Esophagus squamous epithelium (tissue), 5 donors: ENCODE results near the gene RBM34. TPM values are rescaled to one million over a fixed set of nuclear protein-coding genes. Genes with fewer than 3 reads are reported as not detected.
A peak's percentile ranks its signal among the peaks of the same experiment; 100 is the strongest.

Source experiments
- DNase-seq: peaks from one replicate; lab custom pipeline; 2025; lab: John Stamatoyannopoulos, UW
- H3K27ac ChIP-seq, 4 donors: fragments of 200-600 bp; sonication (generic); one replicate each; pipeline ENCODE4 v1.5.1; 2016 to 2019; ENCODE audit warnings: mild to moderate bottlenecking in 1 of 4
- H3K27me3 ChIP-seq, 4 donors: fragments of 200-600 bp; sonication (generic); 1 replicate in 3 of 4; 2 replicates in 1 of 4; pipeline versions ENCODE4 v1.5.1 to v1.6.0; 2017 to 2021; ENCODE audit warnings: antibody characterized with exemption in 1 of 4
- H3K36me3 ChIP-seq, 3 donors: fragments of 200-600 bp; sonication (generic); one replicate each; pipeline ENCODE4 v1.5.1; 2016 to 2019
- H3K4me1 ChIP-seq, 3 donors: fragments of 200-600 bp; sonication (generic); one replicate each; pipeline ENCODE4 v1.5.1; 2017 to 2019
- H3K4me3 ChIP-seq, 4 donors: fragments of 200-600 bp; sonication (generic); 1 replicate in 3 of 4; 2 replicates in 1 of 4; pipeline ENCODE4 v1.5.1; 2016 to 2019; ENCODE audit warnings: mild to moderate bottlenecking in 2 of 4, moderate library complexity in 1 of 4
- H3K9me3 ChIP-seq, 3 donors: fragments of 200-600 bp; sonication (generic); one replicate each; pipeline ENCODE4 v1.5.1; 2016 to 2019
- POLR2A ChIP-seq, 4 donors: fragments of 450-650 bp; IDR thresholded peaks; one replicate each; pipeline ENCODE4 v1.6.1; 2017; ENCODE audit warnings: antibody characterized with exemption in 4 of 4, mild to moderate bottlenecking in 4 of 4, moderate library complexity in 3 of 4
- whole genome bisulfite sequencing, 2 donors: methylation state at CpG; one replicate each; pipeline ENCODE4 v1.1.5; 2018; 5-methylcytosine and 5-hydroxymethylcytosine counted together
- intact Hi-C: fragments of 100-400 bp; cut with DNase I; formaldehyde crosslinking; loops from one replicate; pipeline ENCODE4 v1.15.0; 2022
- total RNA-seq, 4 donors: library from RNA; depleted of rRNA; stranded (reverse); fragments of >200 nt; gene quantifications; one replicate each; pipeline ENCODE4 v1.1.0, GENCODE V29; 2016
- TF ChIP-seq, protein P1 (sequence below), 6 experiments: fragments of 450-650 bp in 4 of 6; fragments of 200-600 bp in 2 of 6; sonication (generic) in 2 of 6; IDR thresholded peaks; one replicate each; pipeline ENCODE4 v1.5.1; 2016 to 2019; ENCODE audit warnings: antibody characterized with exemption in 6 of 6, mild to moderate bottlenecking in 4 of 6, moderate library complexity in 4 of 6
- donor health status: DM: yes; HTN: yes; CAD: no.

Gene RBM34
- total RNA-seq, 4 donors from 2014 or later: 38.8 to 54.2 (median 40.5) TPM

GRCh38 chr1:235128456-235129328 is 32.4 kb downstream of the RBM34 start, which contains the start of gene TOMM20:
TOMM20 (minus strand) TSS chr1:235128837; CDS start chr1:235128715, 122 bp downstream.
- no peaks in the 10 kb centered on the region for H3K9me3 ChIP-seq
- intact Hi-C loops: no loop called here
- peaks cover 6 to 51% (median 18%) of the 10 kb centered on the region in 3 donors for H3K4me1 ChIP-seq
- H3K27me3 ChIP-seq: no peaks in the 10 kb centered on the region
- peak within 1 kb of the TSS; percentile 73 to 97 (median 94) for H3K4me3 ChIP-seq
- H3K36me3 ChIP-seq: peaks cover 0 to 47% (median 0%) of the 10 kb centered on the region in 3 donors
- TF ChIP-seq, protein P1, sequence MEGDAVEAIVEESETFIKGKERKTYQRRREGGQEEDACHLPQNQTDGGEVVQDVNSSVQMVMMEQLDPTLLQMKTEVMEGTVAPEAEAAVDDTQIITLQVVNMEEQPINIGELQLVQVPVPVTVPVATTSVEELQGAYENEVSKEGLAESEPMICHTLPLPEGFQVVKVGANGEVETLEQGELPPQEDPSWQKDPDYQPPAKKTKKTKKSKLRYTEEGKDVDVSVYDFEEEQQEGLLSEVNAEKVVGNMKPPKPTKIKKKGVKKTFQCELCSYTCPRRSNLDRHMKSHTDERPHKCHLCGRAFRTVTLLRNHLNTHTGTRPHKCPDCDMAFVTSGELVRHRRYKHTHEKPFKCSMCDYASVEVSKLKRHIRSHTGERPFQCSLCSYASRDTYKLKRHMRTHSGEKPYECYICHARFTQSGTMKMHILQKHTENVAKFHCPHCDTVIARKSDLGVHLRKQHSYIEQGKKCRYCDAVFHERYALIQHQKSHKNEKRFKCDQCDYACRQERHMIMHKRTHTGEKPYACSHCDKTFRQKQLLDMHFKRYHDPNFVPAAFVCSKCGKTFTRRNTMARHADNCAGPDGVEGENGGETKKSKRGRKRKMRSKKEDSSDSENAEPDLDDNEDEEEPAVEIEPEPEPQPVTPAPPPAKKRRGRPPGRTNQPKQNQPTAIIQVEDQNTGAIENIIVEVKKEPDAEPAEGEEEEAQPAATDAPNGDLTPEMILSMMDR (IDR thresholded peaks at IDR 0.05): peak in 1 of 6 experiments; percentile 42
- peak in 3 of 4 donors; percentile 64 to 81 (median 67) for TF ChIP-seq POLR2A (IDR thresholded peaks at IDR 0.05)
- peak within 1 kb of the TSS; percentile 90 to 97 (median 94) for H3K27ac ChIP-seq
- WGBS, 2 donors: 2 to 5% methylated on average over 13 to 24 of the region's 67 CpGs
- peak; percentile 57 for DNase-seq

- Histone ChIP-seq H3K4me1 (peaks cover 6 to 59% (median 18%) of the 10 kb centered on the region in 3 donors), H3K27me3 (no peaks in the 10 kb centered on the region), H3K9me3 (no peaks in the 10 kb centered on the region), H3K27ac (peak overlapping the region; percentile 90 to 97 (median 94)), H3K4me3 (peak overlapping the region; percentile 73 to 97 (median 94)), H3K36me3 (peaks cover 0 to 39% (median 0%) of the 10 kb centered on the region in 3 donors)
- 0 to 1% methylated on average over 23 to 34 of the region's 35 CpGs for WGBS, 2 donors
- no peak for DNase-seq
- intact Hi-C loops: no loop called here
- no peak for TF ChIP-seq POLR2A (IDR thresholded peaks at IDR 0.05)
- TF ChIP-seq, protein P1 (IDR thresholded peaks at IDR 0.05): no peak
These were observed 33.2 kb downstream of the RBM34 start for GRCh38 chr1:235127732-235128455.

DNA sequence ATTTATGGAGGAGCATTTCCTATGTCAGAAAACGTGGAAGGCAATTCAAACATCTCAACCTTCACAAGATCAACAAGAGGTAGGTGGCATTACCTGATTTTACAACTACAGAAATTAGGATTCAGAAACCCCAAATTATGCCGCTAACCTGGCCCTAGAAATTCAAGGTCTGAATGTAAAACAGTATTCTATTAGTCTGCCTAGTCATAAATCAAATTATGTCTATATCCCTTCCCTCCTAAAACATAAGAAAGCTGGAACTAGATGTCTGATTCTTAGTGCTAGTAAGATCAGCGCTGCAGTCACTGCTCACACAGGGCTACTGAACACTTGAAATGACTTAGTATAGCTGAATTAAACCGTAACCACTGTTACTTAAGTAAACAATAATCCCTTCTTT is 33.8 kb downstream of the RBM34 start:
- 14 to 20% methylated on average over 4 of the region's 4 CpGs for WGBS, 2 donors
- H3K4me3 ChIP-seq: peak overlapping the region; percentile 73 to 97 (median 94)

GRCh38 chr1:235124665-235125064 is 36.4 kb downstream of the RBM34 start:
- Histone ChIP-seq H3K36me3 (peaks cover 0 to 44% (median 0%) of the 10 kb centered on the region in 3 donors), H3K27me3 (no peaks in the 10 kb centered on the region), H3K4me1 (peaks cover 6 to 77% (median 21%) of the 10 kb centered on the region in 3 donors), H3K27ac (no peak overlapping the region), H3K9me3 (no peaks in the 10 kb centered on the region), H3K4me3 (no peak overlapping the region)
- 48 to 54% methylated on average over 1 of the region's 1 CpG for WGBS, 2 donors
- TF ChIP-seq, protein P1 (IDR thresholded peaks at IDR 0.05): no peak
- no peak for TF ChIP-seq POLR2A (IDR thresholded peaks at IDR 0.05)
- intact Hi-C loops: no loop called here
- no peak for DNase-seq

More for the DNA sequence above, 33.8 kb downstream of the RBM34 start:
- Histone ChIP-seq H3K27me3 (no peaks in the 10 kb centered on the region), H3K27ac (peak overlapping the region in 3 of 4 donors; percentile 90 to 97 (median 95)), H3K36me3 (peaks cover 0 to 36% (median 0%) of the 10 kb centered on the region in 3 donors), H3K4me1 (peaks cover 6 to 66% (median 18%) of the 10 kb centered on the region in 3 donors), H3K9me3 (no peaks in the 10 kb centered on the region)
- no peak for TF ChIP-seq POLR2A (IDR thresholded peaks at IDR 0.05)
- TF ChIP-seq, protein P1 (IDR thresholded peaks at IDR 0.05): no peak
- no peak for DNase-seq
- intact Hi-C loops: no loop called here
